HCT116 (cell line): Measurements from ENCODE around the gene LRRC2.

Experiments
- CTCF ChIP-seq, 3 experiments: fragments of 200-600 bp in 1 of 3; sonication (generic) in 1 of 3; IDR thresholded peaks in 2 of 3; conservative IDR thresholded peaks in 1 of 3; 2 replicates each; pipeline ENCODE4 v1.5.1; 2012 to 2017; ENCODE audit warnings: low read depth in 2 of 3, low read length in 2 of 3, antibody characterized with exemption in 1 of 3, borderline replicate concordance in 1 of 3, control low read depth in 1 of 3, mild to moderate bottlenecking in 1 of 3, mixed read lengths in 1 of 3, mixed run types in 1 of 3, moderate library complexity in 1 of 3; ENCODE audit not compliant: insufficient read depth in 1 of 3
- EZH2 ChIP-seq: fragments of 200-600 bp; sonication (generic); IDR thresholded peaks from 2 replicates; pipeline ENCODE4 v1.6.1; 2017; ENCODE audit warnings: antibody characterized with exemption, mixed run types
- EZH2phosphoT487 ChIP-seq: fragments of 200-600 bp; IDR thresholded peaks from 2 replicates; pipeline ENCODE4 v1.6.1; 2018; ENCODE audit warnings: antibody characterized with exemption, borderline replicate concordance
- POLR2A ChIP-seq: IDR thresholded peaks from 2 replicates; pipeline ENCODE4 v1.7.0; 2011; ENCODE audit warnings: borderline replicate concordance; ENCODE audit not compliant: insufficient read depth, insufficient read length; ENCODE audit errors: extremely low read depth
- SIN3A ChIP-seq: IDR thresholded peaks from 2 replicates; pipeline ENCODE4 v1.6.1; 2012; ENCODE audit warnings: low read depth
- SP1 ChIP-seq: IDR thresholded peaks from 2 replicates; pipeline ENCODE4 v1.6.1; 2012; ENCODE audit warnings: low read depth
- TCF7L2 ChIP-seq: IDR thresholded peaks from 2 replicates; pipeline ENCODE4 v1.7.0; 2011; ENCODE audit warnings: borderline replicate concordance, inconsistent platforms; ENCODE audit not compliant: insufficient read depth, insufficient read length; ENCODE audit errors: extremely low read depth
- YY1 ChIP-seq: IDR thresholded peaks from 2 replicates; pipeline ENCODE4 v1.6.1; 2011; ENCODE audit warnings: low read length, low read depth, moderate library complexity, mild to moderate bottlenecking; ENCODE audit not compliant: insufficient replicate concordance; ENCODE audit errors: extremely low read depth
- TF ChIP-seq, protein P1 (sequence below): IDR thresholded peaks from 2 replicates; pipeline ENCODE4 v1.6.1; 2012
- TF ChIP-seq, protein P2 (sequence below): IDR thresholded peaks from 2 replicates; pipeline ENCODE4 v1.6.1; 2012; ENCODE audit warnings: low read depth

DNA sequence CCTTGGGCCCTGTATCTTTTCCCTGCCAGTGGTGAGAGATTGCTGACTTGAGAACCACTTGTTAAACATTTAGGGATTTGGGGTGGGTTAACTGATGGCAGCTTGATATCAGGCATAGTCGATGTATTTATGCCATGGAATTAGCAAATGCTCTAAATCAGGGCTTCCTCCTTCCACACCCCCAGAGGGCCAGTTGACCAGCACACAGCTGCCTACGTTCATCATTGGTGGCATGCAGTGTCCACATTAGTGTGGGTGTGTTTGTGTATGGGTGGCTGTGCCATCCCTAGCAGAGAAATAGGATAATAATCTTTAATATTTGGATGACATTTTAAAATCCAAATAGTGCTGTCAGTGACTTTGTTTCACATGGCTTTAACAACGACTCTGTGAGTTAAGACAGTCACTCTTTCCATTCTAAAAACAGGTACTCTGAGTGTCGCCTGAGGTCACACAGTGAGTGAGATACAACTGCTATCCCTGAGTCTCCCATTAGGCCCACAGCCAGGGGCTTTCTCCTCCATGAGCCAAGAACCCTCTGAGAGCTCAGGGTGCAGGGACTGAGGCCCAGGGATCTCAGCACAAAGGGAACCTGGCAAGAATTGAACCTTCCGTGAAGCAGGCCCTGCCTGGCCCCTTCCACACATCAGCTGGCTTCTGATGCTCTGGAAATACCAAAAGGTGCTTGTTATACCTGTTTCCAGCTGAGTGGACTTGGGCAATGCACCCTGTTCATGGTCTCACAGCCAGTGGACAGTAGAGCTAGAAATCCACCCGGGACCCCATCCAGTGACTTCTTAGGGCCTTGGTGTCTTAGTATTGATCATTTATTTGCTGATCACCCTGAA is 97.1 kb downstream of the LRRC2 start:
- TF ChIP-seq, protein P1, sequence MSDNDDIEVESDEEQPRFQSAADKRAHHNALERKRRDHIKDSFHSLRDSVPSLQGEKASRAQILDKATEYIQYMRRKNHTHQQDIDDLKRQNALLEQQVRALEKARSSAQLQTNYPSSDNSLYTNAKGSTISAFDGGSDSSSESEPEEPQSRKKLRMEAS, result no peak
- TF ChIP-seq EZH2phosphoT487 (no peak), YY1 (no peak), TCF7L2 (no peak), CTCF (IDR thresholded peaks at IDR 0.05 in 2 of 3, conservative IDR thresholded peaks at IDR 0.05 in 1 of 3; ENCODE audit: borderline replicate concordance in 1 of 3, insufficient read depth in 1 of 3, low read depth in 2 of 3, low read length in 2 of 3) (no peak), POLR2A (no peak), EZH2 (no peak), SIN3A (no peak), SP1 (no peak)
- TF ChIP-seq, protein P2, sequence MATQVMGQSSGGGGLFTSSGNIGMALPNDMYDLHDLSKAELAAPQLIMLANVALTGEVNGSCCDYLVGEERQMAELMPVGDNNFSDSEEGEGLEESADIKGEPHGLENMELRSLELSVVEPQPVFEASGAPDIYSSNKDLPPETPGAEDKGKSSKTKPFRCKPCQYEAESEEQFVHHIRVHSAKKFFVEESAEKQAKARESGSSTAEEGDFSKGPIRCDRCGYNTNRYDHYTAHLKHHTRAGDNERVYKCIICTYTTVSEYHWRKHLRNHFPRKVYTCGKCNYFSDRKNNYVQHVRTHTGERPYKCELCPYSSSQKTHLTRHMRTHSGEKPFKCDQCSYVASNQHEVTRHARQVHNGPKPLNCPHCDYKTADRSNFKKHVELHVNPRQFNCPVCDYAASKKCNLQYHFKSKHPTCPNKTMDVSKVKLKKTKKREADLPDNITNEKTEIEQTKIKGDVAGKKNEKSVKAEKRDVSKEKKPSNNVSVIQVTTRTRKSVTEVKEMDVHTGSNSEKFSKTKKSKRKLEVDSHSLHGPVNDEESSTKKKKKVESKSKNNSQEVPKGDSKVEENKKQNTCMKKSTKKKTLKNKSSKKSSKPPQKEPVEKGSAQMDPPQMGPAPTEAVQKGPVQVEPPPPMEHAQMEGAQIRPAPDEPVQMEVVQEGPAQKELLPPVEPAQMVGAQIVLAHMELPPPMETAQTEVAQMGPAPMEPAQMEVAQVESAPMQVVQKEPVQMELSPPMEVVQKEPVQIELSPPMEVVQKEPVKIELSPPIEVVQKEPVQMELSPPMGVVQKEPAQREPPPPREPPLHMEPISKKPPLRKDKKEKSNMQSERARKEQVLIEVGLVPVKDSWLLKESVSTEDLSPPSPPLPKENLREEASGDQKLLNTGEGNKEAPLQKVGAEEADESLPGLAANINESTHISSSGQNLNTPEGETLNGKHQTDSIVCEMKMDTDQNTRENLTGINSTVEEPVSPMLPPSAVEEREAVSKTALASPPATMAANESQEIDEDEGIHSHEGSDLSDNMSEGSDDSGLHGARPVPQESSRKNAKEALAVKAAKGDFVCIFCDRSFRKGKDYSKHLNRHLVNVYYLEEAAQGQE, result no peak
